ENCODE measurements around the gene TSPO2. TPM values are rescaled to one million over a fixed set of nuclear protein-coding genes. Genes with fewer than 3 reads are reported as not detected.

Gene TSPO2
- total and polyA plus RNA-seq, 9 of the 15 experiments (the other 6 are each of a cell fraction or from before 2014, with no cell fraction given) = not detected

DNA sequence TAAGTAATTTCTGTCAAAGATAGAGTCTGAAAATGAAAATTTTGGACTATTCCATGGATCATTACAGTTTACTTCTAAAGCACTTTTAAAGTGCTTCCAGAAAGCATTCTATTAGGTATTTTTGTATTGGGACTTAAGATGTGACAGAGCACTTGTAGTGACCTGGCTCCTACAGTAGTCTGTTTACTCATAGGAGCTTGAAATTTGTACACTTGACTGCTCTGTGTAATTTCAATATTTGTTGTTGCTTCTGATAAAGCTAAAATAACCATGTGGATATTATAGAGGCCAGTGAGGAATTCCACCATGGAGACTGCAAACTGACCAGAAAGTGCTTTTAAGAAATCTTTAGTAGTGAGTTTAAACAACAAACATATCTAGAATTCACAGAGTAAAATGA is 40.8 kb downstream of the TSPO2 start (continued):
- TF ChIP-seq EWSR1 (IDR thresholded peaks at IDR 0.05; ENCODE audit: borderline replicate concordance, low read depth, partially characterized antibody) (no peak), PCBP2 (IDR thresholded peaks at IDR 0.05; ENCODE audit: low read depth, low read length, poor library complexity, severe bottlenecking) (no peak), CBX8 (IDR thresholded peaks at IDR 0.05; ENCODE audit: borderline replicate concordance, extremely low read depth, low read depth, low read length, poor library complexity, severe bottlenecking) (no peak), MAFG (tag; conservative IDR thresholded peaks at IDR 0.05) (no peak)

DNA sequence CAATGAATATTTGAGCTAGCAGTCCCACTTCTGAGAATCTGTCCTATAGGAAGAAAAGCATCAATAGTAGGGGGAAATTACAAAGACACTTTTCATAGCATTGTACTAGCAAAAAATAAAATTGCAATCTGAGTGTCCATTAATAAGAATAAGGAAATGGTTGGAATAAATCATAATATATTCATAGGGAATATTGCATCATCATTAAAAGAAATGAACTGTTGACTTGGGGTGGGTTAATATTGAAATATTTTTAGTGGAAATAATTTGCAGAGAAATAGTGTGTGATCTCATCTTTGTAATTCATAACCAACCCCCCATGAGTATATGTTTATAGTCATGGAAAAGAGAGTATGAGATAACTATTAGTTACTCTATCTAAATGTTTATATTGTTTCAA is 42.9 kb downstream of the TSPO2 start:
- ChIA-PET CTCF (ENCODE audit: low intra/inter-chr PET ratio) (no interaction called here), POLR2A (no interaction called here)
- Histone ChIP-seq H3K4me1 (replicated peaks in 1 of 2; ENCODE audit: control insufficient read depth in 2 of 2, insufficient read depth in 2 of 2, low read length in 2 of 2) (no peaks in the 10 kb centered on the region), H3K4me2 (ENCODE audit: insufficient read depth, low read length) (no peak overlapping the region), H4K20me1 (replicated peaks; ENCODE audit: control insufficient read depth, insufficient read depth, low read length) (no peaks in the 10 kb centered on the region), H3K36me3 (ENCODE audit: control insufficient read depth, insufficient read depth, low read length) (peaks cover 81% of the 10 kb centered on the region), H3K79me2 (ENCODE audit: control insufficient read depth, insufficient read depth, low read length) (peaks cover 5% of the 10 kb centered on the region; the same call in 1 of the 3 replicates), H3K9ac (ENCODE audit: insufficient read depth in 1 of 2, low read depth in 2 of 2, low read length in 2 of 2) (no peak overlapping the region), H3K9me1 (ENCODE audit: control insufficient read depth, insufficient read depth, low read length) (no peaks in the 10 kb centered on the region), H2AFZ (ENCODE audit: low read depth, low read length) (no peak overlapping the region), H3K9me3 (replicated peaks; ENCODE audit: control insufficient read depth, insufficient read depth, low read depth, low read length) (no peaks in the 10 kb centered on the region), H3K27ac (ENCODE audit: extremely low read depth, low read depth, low read length) (no peak overlapping the region), H3K4me3 (no peak overlapping the region), H3K27me3 (ENCODE audit: control insufficient read depth in 2 of 2, insufficient read depth in 2 of 2, low read length in 2 of 2) (no peaks in the 10 kb centered on the region)
- FAIRE-seq (no peak), DNase-seq (ENCODE audit: extremely low read depth in 1 of 4, low spot score in 3 of 4) (no peak), ATAC-seq (no peak)
- intact Hi-C loops (cut with micrococcal nuclease) = no loop called here
- no TSS peak for BruUV-seq (replicated peaks)
- TF ChIP-seq GTF2F1 (IDR thresholded peaks at IDR 0.05; ENCODE audit: low read depth, low read length) (no peak), ATF3 (IDR thresholded peaks at IDR 0.05) (peak; percentile 89), ATF3 (CRISPR knock-in tag; conservative IDR thresholded peaks at IDR 0.05) (no peak), SAP30 (IDR thresholded peaks at IDR 0.05; ENCODE audit: borderline replicate concordance, insufficient read depth, low read depth, low read length, poor library complexity, severe bottlenecking) (no peak), ZNF778 (CRISPR knock-in tag; IDR thresholded peaks at IDR 0.05) (no peak), CEBPB (tag; IDR thresholded peaks at IDR 0.05) (peak; percentile 76), CEBPG (CRISPR knock-in tag; IDR thresholded peaks at IDR 0.05) (no peak), CEBPG (tag; conservative IDR thresholded peaks at IDR 0.05 in 1 of 2, IDR thresholded peaks at IDR 0.05 in 1 of 2) (peak; percentile 80 to 95)
- in situ Hi-C loops (cut with MboI) = no loop called here

All from K562 (cell line).